ENCODE results near the gene LRRC40.

Gene LRRC40

DNA sequence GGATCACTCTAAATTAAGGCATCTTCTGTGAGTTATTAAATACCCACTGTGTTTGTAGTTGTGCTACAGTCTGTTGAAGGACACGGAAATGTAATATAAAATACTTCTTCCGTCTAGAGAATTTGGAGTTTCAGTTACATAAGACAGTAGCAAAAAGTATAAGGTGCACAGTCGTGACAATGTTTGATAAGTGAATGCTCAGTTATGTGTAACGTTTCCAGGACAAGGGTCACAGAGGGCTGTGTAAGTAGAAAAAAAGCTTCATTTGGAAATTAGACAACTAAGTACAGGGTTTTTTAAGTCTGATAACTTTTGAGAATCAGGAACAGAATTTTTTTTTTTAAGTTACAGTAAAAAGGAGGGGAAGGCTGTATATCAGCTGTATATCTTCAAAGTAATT lies 43.4 kb upstream of the LRRC40 start:
- Histone ChIP-seq H3K4me1 (ENCODE audit: control insufficient read depth, insufficient read depth, low read length) (no peaks in the 10 kb centered on the region), H3K36me3 (ENCODE audit: control insufficient read depth in 2 of 2, insufficient read depth in 1 of 2, low read length in 2 of 2) (peaks cover 88 to 96% of the 10 kb centered on the region in 2 experiments), H3K4me3 (ENCODE audit: low read depth, low read length) (no peak overlapping the region), H3K27ac (ENCODE audit: extremely low read depth, low read depth, low read length) (no peak overlapping the region), H3K9me3 (ENCODE audit: control insufficient read depth, insufficient read depth, low read depth, low read length) (no peaks in the 10 kb centered on the region)
- CTCF ChIA-PET: interaction anchor here (0.7 kb wide), 1 partner anchor 1805 kb away, joined by 3 read pairs; no protein-coding TSS in a partner anchor
- TF ChIP-seq ZNF416 (tag by site-specific recombination; IDR thresholded peaks at IDR 0.05) (no peak), ZNF138 (tag by site-specific recombination; IDR thresholded peaks at IDR 0.05; ENCODE audit: borderline replicate concordance) (no peak), ZNF341 (tag by site-specific recombination; IDR thresholded peaks at IDR 0.05; ENCODE audit: low read depth) (no peak), ZNF558 (tag by site-specific recombination; IDR thresholded peaks at IDR 0.05) (no peak), ZNF184 (tag by site-specific recombination; IDR thresholded peaks at IDR 0.05) (no peak), ZNF600 (tag by site-specific recombination; IDR thresholded peaks at IDR 0.05) (no peak), ZNF23 (tag by site-specific recombination; IDR thresholded peaks at IDR 0.05; ENCODE audit: borderline replicate concordance) (no peak), SETDB1 (IDR thresholded peaks at IDR 0.05; ENCODE audit: insufficient read length, low read length) (no peak), ZNF707 (tag by site-specific recombination; IDR thresholded peaks at IDR 0.05) (no peak), ZNF311 (tag by site-specific recombination; IDR thresholded peaks at IDR 0.05; ENCODE audit: borderline replicate concordance) (no peak), ZNF747 (tag by site-specific recombination; IDR thresholded peaks at IDR 0.05) (no peak), ZNF169 (tag by site-specific recombination; IDR thresholded peaks at IDR 0.05) (no peak), ZNF530 (tag by site-specific recombination; IDR thresholded peaks at IDR 0.05; ENCODE audit: low read depth) (no peak), ZNF10 (tag by site-specific recombination; IDR thresholded peaks at IDR 0.05) (no peak), ZNF266 (tag by site-specific recombination; IDR thresholded peaks at IDR 0.05; ENCODE audit: low read depth) (no peak), ZNF664 (tag by site-specific recombination; IDR thresholded peaks at IDR 0.05) (no peak), ZNF433 (tag by site-specific recombination; IDR thresholded peaks at IDR 0.05; ENCODE audit: low read depth) (no peak), REST (tag by site-specific recombination; IDR thresholded peaks at IDR 0.05) (no peak), ZNF16 (tag by site-specific recombination; IDR thresholded peaks at IDR 0.05; ENCODE audit: low read depth) (no peak)
- TF ChIP-seq, protein P1, sequence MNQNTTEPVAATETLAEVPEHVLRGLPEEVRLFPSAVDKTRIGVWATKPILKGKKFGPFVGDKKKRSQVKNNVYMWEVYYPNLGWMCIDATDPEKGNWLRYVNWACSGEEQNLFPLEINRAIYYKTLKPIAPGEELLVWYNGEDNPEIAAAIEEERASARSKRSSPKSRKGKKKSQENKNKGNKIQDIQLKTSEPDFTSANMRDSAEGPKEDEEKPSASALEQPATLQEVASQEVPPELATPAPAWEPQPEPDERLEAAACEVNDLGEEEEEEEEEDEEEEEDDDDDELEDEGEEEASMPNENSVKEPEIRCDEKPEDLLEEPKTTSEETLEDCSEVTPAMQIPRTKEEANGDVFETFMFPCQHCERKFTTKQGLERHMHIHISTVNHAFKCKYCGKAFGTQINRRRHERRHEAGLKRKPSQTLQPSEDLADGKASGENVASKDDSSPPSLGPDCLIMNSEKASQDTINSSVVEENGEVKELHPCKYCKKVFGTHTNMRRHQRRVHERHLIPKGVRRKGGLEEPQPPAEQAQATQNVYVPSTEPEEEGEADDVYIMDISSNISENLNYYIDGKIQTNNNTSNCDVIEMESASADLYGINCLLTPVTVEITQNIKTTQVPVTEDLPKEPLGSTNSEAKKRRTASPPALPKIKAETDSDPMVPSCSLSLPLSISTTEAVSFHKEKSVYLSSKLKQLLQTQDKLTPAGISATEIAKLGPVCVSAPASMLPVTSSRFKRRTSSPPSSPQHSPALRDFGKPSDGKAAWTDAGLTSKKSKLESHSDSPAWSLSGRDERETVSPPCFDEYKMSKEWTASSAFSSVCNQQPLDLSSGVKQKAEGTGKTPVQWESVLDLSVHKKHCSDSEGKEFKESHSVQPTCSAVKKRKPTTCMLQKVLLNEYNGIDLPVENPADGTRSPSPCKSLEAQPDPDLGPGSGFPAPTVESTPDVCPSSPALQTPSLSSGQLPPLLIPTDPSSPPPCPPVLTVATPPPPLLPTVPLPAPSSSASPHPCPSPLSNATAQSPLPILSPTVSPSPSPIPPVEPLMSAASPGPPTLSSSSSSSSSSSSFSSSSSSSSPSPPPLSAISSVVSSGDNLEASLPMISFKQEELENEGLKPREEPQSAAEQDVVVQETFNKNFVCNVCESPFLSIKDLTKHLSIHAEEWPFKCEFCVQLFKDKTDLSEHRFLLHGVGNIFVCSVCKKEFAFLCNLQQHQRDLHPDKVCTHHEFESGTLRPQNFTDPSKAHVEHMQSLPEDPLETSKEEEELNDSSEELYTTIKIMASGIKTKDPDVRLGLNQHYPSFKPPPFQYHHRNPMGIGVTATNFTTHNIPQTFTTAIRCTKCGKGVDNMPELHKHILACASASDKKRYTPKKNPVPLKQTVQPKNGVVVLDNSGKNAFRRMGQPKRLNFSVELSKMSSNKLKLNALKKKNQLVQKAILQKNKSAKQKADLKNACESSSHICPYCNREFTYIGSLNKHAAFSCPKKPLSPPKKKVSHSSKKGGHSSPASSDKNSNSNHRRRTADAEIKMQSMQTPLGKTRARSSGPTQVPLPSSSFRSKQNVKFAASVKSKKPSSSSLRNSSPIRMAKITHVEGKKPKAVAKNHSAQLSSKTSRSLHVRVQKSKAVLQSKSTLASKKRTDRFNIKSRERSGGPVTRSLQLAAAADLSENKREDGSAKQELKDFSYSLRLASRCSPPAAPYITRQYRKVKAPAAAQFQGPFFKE (tag by site-specific recombination; IDR thresholded peaks at IDR 0.05; ENCODE audit: borderline replicate concordance): no peak
- POLR2A ChIA-PET: no interaction called here

Measured in HEK293 (cell line).